HG03439 (cell line): ENCODE measurements around the gene TTC7B.
"Not testable (repeated sequence)": the region's sequence is repeated elsewhere in the genome, so short reads cannot be mapped to it uniquely, and the experiment has no call there.

Experiments used
- ATAC-seq: cut with Tn5 transposase; IDR thresholded peaks from one replicate; pipeline ENCODE4 v1.9.1; 2021; ENCODE audit warnings: mild to moderate bottlenecking, moderate library complexity; ENCODE audit not compliant: unreplicated experiment

Gene TTC7B

DNA sequence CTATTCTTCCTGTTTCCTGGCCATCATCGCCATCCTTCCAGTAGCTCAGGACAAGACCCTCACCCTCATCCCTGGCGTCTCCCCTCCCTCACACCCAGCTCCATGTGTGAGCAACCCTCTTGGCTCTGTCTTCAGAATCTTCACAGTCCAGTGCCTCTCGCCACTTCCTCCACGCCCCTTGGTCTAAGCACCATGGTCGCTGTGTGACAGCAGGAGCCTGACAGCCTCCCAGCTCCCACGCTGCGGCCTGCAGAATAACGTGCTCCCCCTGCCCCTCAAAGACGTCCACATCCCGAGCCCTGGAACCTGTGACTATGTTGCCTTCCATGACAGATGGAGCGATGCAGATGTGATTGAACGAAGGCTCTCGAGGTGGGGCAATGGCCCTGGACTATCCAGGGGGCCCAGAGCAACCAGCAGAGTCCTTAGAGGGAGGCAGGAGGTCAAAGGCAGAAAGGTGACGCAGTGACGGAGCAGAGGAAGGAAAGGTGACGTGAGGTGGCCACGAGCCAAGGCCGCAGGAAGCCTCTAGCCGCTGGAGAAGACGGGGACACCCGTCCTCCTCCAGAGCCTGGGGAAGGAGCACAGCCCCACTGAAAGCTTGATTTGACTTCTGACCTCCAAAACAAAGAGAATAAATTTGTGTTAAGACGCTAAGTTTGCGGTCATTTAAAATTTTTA is 279.6 kb downstream of the TTC7B start:
- ATAC-seq = no peak

DNA sequence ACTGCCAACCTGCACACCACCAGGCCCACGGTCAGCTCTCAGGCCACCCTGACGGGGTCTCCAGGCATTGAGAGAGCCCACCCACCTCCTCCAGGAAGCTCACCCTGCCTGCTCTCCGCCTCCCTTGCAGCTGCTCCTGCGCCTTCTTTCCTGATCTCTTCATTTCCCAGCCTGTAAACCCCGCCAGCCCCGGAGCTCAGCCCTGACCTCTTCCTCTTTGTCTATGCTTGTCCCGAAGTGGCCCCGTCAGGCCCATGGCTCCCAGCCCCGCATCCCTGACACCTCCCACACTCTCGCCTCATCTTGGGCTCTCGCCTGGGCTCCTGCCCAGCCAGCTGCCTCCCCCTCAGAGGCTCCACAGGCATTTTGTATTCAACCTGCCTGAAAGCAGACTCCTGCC is 280.1 kb downstream of the TTC7B start:
- no peak for ATAC-seq

GRCh38 chr14:90535556-90536090 is 280.6 kb downstream of the TTC7B start:
- ATAC-seq = no peak

GRCh38 chr14:90534838-90535555 is 281.2 kb downstream of the TTC7B start:
- ATAC-seq = no peak

- no peak for ATAC-seq
Observed at GRCh38 chr14:90534091-90534837, 282.0 kb downstream of the TTC7B start.

- ATAC-seq = no peak
Observed at GRCh38 chr14:90533591-90534021, 282.6 kb downstream of the TTC7B start.

- no peak for ATAC-seq
Observed at GRCh38 chr14:90532826-90533525, 283.3 kb downstream of the TTC7B start.

DNA sequence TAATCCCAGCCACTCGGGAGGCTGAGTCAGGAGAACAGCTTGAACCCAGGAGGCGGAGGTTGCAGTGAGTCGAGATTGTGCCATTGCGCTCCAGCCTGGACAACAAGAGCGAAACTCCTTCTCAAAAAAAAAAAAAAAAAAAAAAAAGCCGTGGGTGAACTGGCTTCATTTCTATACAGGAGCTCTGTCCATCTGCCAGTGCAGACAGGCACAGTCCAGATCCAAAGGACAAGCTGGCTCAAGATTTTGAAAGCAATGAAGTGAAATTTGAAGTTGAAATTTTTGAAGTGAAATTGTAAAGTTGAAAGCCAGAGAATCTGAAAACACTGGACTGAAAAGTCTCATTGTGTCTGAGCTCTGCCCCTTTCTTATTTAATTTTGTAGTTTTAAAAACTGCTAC is 284.7 kb downstream of the TTC7B start:
- ATAC-seq = no peak

GRCh38 chr14:90530523-90530922 is 285.7 kb downstream of the TTC7B start:
- ATAC-seq = no peak

- ATAC-seq = no peak
Observed at GRCh38 chr14:90527978-90528377, 288.3 kb downstream of the TTC7B start.

DNA sequence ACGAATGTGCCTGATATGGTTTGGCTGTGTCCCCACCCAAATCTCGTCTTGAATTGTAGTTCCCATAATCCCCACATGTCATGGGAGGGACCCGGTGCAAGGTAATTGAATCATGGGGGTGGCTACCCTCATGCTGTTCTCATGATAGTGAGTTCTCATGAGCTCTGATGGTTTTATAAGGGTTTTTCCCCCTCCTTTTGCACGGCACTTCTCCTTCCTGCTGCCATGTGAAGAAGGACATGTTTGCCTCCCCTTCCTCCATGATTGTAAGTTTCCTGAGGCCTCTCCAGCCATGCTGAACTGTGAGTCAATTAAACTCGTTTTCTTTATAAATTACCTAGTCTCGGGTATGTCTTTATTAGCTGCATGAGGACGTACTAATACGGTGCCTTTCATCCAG is 289.7 kb downstream of the TTC7B start:
- ATAC-seq = not testable (repeated sequence)

- ATAC-seq = not testable (repeated sequence)
Observed at GRCh38 chr14:90525353-90526028, 290.7 kb downstream of the TTC7B start.

GRCh38 chr14:90523961-90524875 is 292.0 kb downstream of the TTC7B start:
- ATAC-seq = no peak

GRCh38 chr14:90523544-90523943 is 292.7 kb downstream of the TTC7B start:
- ATAC-seq = no peak

DNA sequence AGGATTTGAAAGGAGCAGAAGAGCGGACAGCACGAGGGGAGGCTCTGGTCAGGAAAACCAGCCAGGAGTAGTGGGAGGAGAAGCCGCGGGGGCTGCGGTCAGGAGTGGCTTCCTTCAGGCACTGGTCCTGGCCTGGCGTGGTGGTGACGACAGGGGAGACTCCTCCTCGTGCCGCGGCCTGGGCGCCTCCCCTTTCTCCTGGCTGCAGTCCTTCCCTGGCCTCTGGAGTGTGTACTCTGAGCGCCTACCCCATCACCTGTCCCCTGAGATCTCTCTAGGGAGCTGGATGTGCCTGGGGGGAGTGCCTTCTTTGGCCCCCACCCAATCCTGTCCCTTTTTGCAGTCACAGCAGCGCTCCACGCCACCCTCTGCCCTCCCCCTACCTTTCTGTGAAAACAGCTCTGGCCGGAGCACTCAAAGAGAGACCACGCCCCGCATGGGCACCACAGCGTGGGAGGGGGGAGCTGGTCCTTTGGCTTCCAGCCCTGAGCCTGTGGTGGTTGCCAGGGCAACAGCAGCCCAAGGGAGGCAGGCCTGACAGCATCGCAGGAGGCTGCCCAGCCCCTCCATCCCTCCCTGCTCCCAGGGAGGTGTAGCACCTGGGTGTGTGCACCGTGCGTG is 293.5 kb downstream of the TTC7B start:
- no peak for ATAC-seq

DNA sequence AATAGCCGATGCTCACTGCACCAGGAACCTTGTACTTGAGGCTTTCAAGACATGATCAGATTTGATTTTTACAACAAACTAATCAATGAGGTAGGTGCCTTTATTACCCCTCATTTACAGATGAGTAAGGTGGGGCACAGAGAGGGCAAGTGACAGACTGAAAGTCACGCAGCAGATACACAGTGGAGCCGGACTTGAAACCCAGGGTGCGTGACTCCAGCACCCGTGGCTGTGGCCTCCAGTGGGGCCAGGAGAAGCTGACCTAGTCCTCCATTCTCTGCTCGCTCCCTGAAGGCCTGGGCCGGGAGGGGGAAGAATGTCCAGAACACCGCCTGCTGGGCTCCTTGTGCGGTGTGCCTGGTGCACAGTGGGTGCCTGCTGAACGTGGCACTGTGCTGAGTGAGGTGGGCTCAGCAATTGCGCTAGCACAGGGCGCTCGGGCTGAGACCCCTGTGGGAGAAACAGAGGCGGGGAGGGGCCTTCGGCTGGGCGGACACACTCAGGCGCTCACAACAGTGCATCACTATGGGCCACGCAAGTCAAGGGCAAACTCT is 294.2 kb downstream of the TTC7B start:
- ATAC-seq = no peak

DNA sequence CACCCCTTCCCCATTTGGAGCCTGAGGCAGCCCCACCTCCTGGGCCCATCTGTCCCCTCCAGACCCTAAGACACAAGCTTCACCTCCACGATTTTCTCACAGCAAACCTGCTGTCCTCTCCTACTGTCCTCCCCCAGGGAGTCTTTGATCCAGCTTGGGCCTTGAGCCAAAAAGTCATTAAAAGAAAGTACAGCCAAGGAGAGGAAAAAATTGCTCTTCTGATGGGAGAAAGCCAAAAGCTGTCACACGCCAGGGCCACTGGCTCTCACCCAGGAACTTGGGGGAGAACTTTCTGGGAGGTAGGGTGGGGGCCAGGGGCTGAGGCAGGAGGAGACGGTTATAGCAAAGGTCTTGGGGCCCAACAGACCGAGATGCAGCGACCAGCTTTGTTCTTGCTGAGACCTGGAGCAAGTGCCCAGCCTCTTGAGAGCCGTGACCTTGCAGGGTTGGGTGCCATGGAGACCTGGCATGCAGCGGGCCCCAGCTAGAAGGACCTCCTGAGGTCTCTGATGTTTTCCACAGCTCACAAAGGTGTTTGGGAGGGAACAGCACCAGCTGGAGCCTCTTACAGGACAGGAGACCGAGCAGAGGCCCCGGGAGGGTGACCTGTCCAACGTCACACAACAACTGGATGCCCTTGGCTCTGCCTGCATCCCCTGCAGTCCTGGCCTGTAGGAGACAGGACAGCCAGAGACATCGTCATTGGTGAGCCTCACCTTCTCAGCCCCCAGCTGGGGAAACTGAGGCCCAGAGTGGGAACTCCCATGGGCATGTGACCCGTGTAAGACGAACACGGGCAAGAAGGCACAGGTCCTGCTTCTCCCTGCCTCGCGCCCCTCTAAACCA is 294.9 kb downstream of the TTC7B start:
- no peak for ATAC-seq

- no peak for ATAC-seq
Observed at GRCh38 chr14:90520326-90520725, 295.9 kb downstream of the TTC7B start.
